GM18508 (cell line): ENCODE results near the gene PRKG1.

Experiments used
- ATAC-seq: cut with Tn5 transposase; IDR thresholded peaks from one replicate; pipeline ENCODE4 v1.9.1; 2021; ENCODE audit warnings: moderate number of reproducible peaks; ENCODE audit not compliant: insufficient read depth, unreplicated experiment

Gene PRKG1

DNA sequence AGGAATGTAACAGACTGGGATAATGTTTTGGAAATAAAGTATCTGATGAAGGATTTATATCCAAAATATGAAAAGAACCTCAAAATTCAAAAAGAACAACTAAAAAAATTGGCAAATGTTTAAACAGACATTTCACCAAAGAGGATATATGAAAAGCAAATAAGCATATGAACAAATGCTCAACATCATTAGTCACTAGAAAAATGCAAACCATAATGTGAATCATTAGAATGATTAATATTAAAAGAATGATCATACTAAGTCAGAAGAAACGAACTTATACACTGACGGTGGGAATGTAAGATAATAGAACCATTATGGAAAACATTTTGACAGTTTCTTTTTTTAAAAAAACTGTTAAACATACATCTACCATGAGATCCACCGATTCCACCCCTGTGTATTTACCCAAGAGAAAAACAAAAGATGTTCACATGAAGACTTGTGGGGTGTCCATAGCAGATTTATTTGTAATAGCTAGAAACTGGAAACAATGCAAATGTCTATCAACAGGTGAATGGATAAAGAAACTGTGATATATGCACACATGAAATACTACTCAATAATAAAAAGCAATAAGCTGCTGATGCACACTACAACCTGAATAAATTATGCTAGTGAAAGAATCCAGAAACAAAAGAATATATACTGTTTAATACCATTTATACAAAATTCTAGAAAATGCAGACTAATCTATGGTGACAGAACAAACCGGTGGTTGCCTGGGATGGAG, 35.7 kb downstream of the PRKG1 start:
- ATAC-seq, result no peak

DNA sequence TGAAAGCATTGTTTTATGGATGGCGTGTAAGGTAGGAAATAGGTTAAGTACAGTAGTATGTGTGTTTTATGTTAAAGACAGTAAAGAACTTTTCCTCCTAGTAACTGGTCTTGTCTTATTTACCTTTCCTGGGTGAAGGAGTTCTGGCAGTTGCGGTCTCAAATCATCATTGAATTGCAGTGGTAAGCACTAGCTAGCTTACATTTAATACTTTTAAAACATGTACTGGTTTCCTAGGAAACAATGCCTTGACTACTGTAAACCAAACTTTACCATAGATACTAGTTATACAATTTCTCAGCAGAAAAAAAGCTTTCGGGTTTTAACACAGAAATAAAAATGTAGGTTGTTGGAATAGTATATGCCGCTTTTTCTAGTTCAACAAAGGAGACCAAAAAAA, 37.7 kb downstream of the PRKG1 start:
- ATAC-seq, result no peak

- no peak for ATAC-seq
These were observed 38.7 kb downstream of the PRKG1 start for GRCh38 chr10:51113007-51113406.

GRCh38 chr10:51117053-51117660, 42.9 kb downstream of the PRKG1 start:
- no peak for ATAC-seq

DNA sequence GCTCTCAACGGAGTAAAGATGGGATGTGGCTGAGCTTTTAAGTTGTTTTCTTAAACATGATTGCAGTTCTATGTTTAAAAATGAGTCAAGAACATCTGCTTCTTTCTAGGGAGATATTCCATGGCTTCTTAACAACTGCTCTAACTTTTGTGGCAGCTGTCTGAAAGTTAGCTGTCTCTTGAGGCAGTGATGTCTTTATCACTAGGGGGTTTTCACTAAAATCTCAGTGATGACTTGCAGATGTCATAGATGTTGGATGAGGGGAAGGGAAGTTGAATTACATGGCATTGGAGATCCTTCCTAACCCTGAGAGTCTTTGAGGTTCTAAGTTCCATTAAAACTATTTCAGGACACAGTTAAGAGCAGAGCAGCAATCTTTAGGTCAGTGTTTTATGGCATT, 43.5 kb downstream of the PRKG1 start:
- no peak for ATAC-seq

DNA sequence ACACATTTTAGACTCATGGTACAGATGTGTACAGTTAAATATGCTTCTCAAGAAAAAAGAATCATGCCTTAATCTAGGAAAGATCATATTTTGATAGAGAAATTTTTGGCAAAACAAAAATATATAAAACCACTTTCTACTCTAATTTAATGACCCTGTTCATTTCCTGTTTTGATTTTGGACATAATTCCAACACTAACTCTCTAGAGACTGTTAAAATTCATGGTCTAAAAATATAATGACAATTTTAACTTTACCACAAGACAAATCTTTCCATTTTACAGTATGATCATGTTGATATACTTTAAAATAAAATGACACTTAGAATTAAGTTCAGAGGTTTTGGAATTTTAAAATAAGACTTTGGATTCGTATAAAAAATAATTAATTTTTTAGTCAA, 45.2 kb downstream of the PRKG1 start:
- ATAC-seq, result no peak

GRCh38 chr10:51121861-51122260, 47.6 kb downstream of the PRKG1 start:
- ATAC-seq, result no peak

GRCh38 chr10:51124852-51125251, 50.6 kb downstream of the PRKG1 start:
- ATAC-seq, result no peak

GRCh38 chr10:51125518-51125917, 51.2 kb downstream of the PRKG1 start:
- ATAC-seq, result no peak

DNA sequence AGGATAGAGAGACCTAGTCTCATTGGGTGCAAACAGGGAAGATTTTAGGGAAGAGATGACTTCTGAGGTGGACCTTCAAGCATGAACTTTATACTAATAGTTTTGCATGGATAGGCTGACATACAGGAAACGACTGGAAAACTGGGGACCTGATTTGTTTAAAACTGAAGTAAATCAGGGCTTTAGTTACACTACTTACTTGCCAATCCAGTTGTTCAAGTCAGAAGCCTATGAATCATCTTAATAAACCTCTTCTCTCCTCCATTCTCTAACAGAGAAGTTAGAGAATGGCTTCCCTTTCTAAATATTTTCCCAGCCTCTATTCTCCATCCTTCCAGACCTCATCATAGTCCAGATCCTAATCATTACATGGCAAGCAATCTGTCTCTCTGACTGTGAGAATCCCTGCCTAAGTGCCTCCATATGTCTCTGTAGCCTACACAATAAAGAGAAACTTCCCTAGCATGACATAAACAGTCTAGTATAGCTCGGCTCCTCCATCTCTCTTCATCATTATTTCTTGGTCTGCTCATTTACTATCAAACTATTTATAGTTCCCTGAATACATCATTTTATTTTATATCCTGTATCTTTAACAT, 55.8 kb downstream of the PRKG1 start:
- ATAC-seq, result no peak

DNA sequence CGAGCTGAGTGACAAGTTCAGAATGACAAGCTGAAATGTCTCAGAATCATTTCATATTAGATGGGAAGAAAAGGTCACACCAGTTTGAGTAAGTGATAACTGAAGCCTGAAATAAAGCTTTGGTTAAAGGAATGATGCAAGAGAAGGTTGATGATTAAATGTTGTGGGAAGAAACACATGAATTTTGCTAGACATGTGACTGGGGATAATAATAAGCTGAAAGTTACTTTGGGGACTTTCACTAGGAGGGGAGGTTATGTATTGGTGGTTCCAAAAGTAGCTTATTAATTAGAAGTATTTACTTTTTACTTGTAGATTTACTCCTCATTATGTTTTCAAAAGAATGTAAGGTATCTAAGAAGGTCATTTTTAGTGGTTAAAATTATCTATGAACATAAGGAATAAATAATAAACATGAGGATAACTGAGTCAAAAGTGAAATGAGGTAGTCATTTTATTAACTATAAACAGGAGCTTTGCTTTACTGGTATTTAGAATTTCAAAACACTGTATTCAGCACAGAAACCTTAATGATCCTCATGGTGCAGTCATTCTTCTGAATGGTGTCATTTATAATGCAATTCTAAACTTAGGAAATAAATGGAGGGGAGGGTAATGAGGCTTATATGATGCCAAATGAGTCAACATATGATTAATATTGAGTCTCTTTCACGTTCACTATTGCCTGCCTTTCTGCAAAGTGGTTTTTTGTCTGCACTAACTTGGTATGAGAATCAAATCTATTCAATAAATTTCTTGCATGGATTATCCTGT, 63.7 kb downstream of the PRKG1 start:
- peak; percentile 53 for ATAC-seq

- ATAC-seq, result no peak
These were observed 64.9 kb downstream of the PRKG1 start for GRCh38 chr10:51139176-51139575.

DNA sequence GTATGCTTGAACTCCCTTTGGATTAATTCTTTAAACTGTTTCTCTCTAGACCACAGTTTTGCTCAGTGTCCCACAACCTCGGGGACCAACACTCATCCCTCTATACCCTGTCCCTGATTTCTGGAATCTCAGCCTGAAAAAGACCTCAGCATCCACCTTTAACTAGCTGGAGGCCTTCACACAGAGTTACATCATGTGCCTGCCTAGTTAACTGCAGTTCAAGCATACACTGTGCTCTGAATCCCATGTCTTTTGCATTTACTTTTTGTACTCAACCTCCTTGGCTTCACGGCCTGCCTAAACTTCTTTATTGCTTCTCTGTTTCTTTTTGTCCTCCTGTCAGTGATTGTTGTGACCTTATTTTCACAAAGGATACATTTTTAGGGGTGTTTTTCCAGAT, 66.7 kb downstream of the PRKG1 start:
- ATAC-seq, result no peak

- ATAC-seq, result peak; percentile 52
These were observed 70.0 kb downstream of the PRKG1 start for GRCh38 chr10:51144161-51144781.

DNA sequence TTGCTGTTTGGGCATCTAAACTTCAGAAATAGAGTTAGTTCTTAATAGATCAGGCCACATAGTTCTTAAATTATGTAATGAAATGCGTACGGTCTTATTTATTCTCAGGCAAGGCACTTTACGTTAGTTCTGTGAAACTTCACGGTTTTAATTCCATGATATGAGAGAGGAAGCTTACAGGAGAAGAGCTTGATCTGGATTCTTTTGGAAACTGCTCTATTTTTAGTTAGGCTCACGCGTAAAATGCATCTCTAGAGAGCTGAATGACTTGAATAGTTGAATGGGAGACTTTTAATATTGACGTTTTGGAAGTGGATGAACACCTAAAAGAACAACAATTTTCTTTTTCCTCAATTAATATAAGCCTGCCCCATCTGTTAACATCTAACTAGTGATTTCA, 71.1 kb downstream of the PRKG1 start:
- ATAC-seq, result no peak

DNA sequence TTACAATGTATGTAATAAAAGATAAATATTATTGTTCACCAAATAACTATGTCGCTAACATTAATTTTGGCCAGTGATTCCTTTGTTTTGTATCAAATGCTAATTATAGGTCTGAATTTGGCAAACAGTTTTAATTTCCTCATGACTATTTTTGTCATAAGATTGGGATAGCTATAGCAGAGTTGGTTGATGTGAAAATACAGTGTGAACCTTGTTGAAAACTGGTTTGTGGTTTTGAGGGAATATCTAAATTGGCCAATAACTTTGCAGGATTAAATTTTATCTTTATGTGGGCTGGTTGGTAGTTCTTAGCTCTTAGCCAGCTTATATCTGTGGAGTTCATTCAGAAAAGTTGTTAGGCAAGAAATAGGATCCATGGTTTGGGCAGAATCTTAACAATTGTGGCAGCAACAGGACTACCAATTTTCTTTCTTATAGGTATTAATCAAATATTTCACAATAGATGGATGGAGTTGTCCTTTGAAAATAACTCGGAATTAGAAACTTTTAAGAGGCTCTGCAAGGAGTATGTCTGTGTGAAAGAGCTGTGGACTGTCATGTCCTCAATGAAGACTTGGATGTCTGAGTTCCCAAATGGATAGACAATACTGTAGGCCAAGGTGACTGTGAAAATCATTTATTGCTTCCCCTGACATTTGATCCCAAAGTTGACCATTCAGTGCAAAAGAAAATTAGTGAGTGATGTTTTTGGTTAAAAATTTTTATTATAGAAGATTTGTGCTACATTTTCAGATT, 73.5 kb downstream of the PRKG1 start:
- ATAC-seq, result no peak

GRCh38 chr10:51156926-51157325, 82.6 kb downstream of the PRKG1 start:
- ATAC-seq, result no peak

GRCh38 chr10:51158832-51159231, 84.5 kb downstream of the PRKG1 start:
- no peak for ATAC-seq

DNA sequence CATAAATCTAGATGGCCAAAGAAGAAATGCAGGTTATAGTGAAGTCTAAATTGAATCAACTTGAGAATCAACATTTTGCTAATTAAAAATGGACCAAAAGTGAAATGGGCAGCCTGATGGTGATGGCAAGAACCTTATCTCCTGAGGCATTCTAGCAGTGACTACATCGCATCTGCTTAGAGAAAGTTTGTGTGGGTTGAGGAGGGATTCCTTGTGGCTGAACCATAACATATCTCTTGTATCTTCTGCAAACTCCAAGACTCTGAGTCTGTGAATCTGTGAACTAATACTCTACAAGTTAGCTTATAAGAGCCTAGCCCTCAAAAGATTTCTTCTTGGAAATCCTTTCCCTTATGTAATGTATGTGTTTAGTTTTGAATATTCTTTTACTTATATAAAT, 85.6 kb downstream of the PRKG1 start:
- no peak for ATAC-seq

GRCh38 chr10:51162002-51162401, 87.7 kb downstream of the PRKG1 start:
- no peak for ATAC-seq
